Activated naive CD8-positive, alpha-beta T cell treated with anti-CD3 and anti-CD28 coated beads, Interleukin-2, amount 50 U/mL, for 16 hours (primary cell): ENCODE data around the gene PDYN.

Source experiments
- DNase-seq: peaks from one replicate; pipeline ENCODE4 v3.0.0-alpha.2; 2020; ENCODE audit warnings: low read depth, low spot score

The PDYN gene

DNA sequence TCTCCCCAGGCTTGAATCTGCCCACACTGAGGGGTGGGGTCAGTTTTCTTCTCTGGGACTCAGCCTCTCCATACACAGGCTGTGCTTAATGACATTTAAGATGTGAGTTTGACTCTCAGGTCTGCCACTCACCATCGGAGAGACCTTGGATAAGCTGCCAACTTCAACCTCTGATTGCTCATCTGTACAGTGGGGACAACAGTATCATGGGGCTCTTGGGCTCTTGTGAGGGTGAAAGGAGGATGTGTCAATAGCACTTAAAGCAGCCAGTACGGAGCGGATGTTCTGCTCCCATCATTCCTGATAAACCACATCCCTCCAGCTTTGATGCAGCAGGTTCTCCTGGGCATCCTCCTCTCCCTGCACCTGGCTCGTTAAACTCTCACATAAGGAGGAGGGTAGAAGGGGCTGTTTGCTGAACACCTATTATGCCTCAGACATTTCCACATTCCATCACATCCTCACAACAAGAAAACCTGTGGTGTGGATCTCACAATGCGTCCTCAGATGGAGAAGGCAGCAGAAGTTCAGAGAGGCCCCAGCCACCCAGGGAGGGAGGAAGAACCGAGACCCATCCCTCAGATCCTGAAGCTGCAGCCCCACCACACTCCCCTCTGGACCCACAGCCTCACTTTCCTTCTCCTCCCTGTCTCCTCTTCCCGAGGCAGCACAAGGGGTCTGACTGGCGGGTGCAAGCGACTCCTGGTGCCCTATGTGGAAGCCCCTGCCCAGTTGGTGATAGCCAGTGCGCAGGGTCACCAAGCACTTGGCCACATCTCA lies 1.9 kb upstream of the PDYN start:
- DNase-seq = no peak

- DNase-seq = no peak
Measured at GRCh38 chr20:1994627-1995026, 769 bp upstream of the PDYN start.

DNA sequence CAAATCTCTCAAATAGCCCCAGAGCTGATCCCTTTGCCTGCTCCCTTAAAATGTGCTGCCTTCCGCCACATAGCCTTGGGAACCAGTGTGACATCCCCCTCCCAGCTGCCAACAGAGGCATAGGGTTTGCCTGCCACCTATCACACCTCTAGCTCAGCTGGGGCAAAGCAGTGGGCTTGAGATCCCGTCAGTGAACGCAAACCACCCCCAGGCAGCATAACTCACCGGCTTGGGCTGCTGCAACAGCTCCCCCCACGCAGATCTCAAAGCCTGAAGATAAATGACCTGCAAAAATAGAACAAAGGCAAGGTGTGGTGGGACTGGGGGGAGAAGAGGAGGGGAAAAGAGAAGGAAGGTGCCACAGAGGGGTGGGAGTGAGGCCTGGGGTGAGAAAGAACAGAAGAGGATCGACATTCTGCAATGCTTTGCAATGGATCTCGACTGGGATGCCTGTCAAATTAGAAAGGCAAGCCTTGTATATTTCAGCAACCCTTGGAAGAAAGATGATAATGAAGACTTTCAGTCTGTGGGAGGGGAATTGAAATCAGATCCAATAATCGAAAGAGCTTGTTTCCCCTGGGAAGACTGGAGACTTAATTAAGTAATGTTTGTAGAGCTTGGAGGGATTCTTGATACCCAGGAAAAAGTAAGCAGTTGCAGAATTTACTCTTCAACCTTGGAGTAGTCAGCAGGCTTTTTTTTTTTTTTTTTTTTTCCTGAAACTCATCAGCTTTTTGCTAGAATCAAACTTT lies 1.3 kb downstream of the PDYN start:
- DNase-seq = no peak

DNA sequence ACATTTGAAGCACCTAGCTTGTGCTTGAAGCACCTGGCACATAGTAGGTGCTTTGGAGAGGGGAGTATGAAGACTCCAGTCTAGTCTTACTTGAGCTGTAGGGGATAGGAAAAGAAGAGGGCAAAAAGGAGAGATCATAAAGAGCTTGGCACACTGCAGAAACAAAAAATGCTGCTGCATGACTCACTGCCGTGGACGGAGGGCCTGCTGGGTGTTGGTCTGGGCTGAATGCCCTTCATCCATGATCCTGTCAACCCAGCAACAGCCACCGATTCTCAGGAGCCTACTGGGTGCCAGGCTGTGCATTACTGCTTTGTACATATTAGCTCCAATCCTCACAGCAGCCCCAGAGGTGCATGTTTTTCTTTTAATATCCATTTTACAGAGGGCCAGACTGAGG lies 6.0 kb downstream of the PDYN start:
- no peak for DNase-seq

- no peak for DNase-seq
Measured at GRCh38 chr20:1983301-1983700, 10.6 kb downstream of the PDYN start.

GRCh38 chr20:1982686-1983085 lies 11.2 kb downstream of the PDYN start:
- DNase-seq = no peak

DNA sequence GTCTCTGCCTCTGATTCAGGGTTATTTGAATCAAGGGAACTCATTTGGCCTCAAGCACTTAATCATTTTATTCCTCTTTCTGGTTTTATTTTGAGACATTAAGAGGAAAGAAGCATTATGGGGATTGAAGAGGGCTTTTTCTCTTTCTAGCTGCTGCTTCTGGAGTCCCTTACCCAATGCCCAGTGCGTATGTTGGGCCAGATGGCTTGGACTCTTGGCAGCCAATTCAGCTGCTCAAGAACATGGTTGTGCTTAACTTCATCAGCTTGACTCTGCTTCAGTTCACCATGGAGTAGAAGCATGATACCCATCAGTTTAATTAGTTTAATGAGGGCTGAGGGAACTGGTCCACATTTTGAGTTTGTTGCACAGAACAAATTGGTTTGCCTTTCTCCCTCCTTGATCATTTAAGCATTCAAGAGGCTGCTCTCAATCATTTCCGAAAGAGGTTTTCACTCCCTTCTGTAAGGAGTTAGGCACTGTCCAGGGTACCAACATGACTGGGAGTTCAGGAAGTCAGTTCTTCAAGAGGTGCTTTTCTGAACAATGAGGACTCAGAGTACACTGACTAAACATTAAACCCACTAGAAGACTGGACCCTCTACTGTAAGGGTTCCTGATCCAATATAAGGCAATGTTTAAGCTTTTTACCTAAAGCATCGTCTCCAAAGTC lies 14.6 kb downstream of the PDYN start:
- no peak for DNase-seq

- no peak for DNase-seq
Measured at GRCh38 chr20:1975291-1975690, 18.6 kb downstream of the PDYN start.

DNA sequence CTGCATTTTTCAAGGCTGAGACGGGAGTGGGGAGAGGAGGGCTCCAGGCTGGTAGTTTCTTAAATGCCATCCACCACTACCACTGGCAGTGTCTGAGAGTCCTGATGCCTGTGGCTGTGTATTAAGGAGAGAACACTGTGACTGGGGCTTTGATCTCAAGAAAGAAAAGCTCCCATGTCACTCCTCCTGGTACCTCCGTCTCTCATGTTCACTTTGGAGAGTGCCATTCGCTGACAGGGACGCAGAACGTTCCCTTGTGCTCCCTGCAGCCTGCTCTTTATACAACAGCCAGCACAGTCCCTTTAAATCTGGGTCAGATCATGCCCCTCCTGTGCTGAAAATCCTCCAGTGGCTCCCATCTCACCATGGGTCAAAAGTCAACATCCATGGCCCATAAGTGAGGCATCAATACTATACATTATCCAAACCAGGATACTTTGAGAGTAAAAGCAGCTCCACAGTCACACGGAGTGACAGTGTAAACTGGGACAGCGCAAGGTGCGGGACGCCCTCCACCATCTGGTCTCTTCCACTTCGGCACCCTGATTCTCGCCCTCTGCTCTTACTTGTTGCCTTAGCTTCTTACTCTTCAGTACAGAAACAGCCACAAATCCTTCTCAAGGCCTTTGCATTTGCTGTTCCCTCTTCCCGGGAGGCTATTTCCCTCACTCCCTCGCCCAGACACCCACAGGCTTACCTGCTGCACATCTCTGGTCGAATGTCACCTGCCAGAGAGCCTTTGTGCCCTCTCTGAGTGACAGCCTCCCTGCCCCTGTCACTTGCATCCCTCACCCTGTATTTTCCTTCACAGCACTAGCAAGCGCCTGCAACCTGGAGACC lies 20.0 kb downstream of the PDYN start:
- DNase-seq = no peak

GRCh38 chr20:1971893-1972586 lies 21.8 kb downstream of the PDYN start:
- no peak for DNase-seq

- DNase-seq = no peak
Measured at GRCh38 chr20:1968964-1969363, 24.9 kb downstream of the PDYN start.

DNA sequence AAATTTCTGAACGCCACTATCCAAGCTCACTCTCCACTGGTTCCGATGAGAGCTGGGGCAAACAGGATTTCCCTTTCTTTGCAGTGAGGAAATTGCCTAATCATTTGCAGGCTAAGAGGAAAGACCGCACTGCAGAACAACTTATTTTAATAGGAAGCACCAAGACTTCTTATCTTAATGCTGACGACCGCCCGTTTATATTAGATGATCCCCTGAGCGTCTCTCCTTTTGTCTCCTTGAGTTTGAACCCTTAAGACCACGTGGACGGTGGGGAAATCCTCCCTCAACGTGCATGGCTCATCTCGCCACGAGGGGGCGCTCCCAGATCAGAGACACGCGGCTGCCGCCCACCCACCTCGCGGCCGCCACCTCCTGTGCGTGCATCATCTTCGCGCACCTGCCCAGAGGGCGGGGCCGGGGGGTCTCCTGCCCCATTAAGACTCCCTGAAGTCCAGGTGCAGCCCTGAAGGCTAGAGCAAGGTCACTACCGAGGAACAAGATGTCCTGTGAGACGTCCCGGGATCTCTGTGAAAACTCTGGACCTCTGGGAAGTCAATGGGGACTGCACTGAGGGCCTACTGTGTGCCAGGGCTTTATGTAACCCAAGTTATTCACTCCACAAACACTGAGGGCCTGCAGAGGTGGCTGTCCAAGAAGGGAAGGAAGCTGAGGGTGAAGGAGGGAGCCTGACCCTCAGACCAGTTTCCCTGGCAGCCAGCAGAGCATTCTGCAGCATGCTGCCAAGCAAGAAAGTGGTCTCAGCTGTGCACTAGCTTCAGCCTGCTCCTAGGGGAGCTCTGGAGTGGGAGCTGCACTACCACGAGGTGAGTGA lies 28.1 kb downstream of the PDYN start:
- DNase-seq = peak; percentile 83

GRCh38 chr20:1964659-1965405 lies 29.0 kb downstream of the PDYN start:
- no peak for DNase-seq

DNA sequence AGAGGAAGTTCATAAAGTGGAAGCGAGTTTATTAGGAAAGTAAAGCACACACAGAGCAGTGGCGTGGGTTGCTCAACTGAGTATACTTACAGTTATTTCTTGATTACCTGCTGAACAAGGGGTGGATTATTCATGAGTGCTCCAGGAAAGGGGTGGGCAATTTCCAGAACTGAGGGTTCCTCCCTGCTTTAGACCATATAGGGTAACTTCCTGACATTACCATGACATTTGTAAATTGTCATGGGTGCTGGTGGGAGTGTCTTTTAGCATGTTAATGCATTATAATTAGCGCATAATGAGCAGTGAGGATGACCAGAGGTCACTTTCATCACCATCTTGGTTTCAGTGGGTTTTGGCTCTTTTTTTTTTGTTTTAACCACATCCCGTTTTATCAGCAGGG lies 29.8 kb downstream of the PDYN start:
- DNase-seq = no peak

DNA sequence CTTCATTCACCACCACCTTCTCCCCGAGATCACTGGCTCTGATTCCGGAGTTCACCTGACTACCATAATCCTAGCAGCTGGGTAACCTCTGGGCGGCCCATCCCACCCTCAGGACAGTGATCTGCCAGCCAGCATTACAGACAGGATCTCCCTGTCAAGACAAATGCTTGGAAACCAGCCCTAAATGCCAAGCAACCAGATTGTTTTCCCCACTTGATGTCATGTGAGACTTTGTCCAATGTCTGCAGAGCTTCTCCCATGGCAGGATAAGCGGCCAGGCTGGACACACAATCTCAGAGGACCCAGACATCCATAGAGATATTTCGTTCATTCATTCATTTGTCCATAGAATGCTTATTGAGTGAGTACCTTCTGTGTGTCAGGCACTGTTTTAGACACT lies 32.5 kb downstream of the PDYN start:
- no peak for DNase-seq

DNA sequence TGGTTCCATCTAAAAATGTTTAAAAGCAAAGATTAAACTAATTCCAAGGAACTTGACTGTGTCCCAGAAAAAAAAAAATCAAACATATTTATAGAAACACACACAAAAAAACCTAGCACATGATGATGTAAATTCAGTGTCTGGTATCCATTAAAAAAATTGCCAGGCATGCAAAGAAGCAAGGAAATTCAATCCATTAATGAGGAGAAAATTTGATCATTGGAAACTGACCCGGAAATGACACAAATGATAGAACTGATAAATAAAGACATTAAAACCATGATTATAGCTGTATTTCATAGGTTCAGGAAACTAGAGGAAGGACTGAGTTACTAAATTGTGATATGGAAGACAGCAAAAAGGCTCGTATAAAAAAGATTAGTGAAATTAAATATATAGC lies 34.7 kb downstream of the PDYN start:
- DNase-seq = no peak

- DNase-seq = no peak
Measured at GRCh38 chr20:1958426-1958825, 35.4 kb downstream of the PDYN start.

DNA sequence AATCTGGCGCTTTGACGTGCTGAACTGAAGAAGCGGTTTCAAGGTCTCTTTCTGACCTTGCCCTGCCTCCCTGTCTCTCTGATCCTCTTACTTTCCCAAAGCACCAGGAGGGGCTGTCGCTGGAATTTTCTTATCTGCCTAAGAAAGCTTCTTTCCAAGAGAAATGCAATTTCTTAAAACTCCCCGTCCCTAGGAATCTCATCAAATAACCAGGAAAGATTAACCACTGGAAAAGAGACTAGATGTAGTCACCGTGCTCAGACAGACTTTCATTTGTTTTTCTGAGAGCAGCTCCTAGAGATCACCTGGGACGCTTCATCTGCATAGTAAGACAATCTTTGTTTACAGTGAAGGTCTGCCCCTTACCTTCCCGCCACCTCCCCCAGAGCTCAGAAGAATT lies 38.6 kb downstream of the PDYN start:
- no peak for DNase-seq

GRCh38 chr20:1953621-1954020 lies 40.2 kb downstream of the PDYN start:
- DNase-seq = no peak
